GM18870 (cell line): ENCODE results near the gene EXOSC7.
"Not testable (repeated sequence)": the region's sequence is repeated elsewhere in the genome, so short reads cannot be mapped to it uniquely, and the experiment has no call there.

ENCODE experiments used
- ATAC-seq: cut with Tn5 transposase; IDR thresholded peaks from one replicate; pipeline ENCODE4 v1.9.1; 2021; ENCODE audit warnings: moderate library complexity; ENCODE audit not compliant: unreplicated experiment

EXOSC7 gene

GRCh38 chr3:45053805-45054195, 77.8 kb downstream of the EXOSC7 start:
- ATAC-seq: not testable (repeated sequence)

GRCh38 chr3:45054196-45054857, 78.3 kb downstream of the EXOSC7 start:
- no peak for ATAC-seq

DNA sequence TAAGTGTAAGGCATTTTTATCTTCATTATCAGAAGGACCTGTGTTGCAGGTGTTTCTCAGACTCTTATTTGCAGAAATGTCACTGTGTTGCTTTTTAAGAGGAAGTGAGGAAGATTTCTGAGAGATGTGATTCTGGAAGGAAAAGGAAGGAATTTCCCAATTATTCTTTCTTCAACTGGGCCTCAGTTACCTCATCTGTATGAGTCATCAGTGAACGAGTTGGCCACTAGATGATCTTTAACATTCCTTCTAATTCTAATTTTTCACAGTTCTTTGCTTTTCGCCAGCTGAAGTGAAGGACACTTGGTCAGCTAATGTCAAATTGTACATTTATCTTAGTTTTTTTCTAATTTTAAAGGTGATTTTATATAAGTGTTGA, 79.0 kb downstream of the EXOSC7 start:
- no peak for ATAC-seq

DNA sequence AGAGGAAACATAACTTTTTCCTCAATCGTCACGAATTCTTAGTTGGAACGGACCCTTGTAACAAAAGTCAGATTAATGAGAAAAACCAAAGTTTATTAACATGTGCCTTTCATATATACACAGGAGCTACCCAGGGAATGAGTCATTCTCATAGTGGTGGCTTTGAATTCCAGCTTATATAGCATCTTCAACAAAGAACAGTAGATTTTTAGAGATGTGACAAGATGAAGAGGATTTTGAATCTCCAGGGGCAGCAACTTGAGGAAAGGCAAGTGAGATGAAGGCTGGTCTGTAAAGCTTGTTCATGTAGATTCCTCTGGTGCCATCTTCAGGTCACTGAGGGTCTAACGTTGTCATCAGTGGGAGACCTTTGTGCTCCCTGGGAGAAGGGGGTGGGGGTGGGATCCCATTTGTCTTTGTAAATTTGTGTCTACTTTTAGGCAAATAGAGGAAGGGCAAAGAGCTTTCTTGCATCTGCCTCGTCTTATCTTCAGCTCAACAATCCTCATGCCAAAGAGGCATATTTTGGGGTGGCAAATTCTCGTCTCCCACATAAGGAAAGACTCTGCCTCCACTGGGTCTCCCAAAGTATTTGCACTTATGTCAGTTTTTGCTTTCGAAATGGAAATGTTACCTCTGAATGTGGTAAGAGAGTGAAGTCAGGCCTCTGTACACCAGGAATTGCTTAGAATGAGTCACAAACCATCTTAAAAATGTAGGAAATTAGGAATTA, 79.5 kb downstream of the EXOSC7 start:
- ATAC-seq: no peak

- ATAC-seq: no peak
Observed at GRCh38 chr3:45056608-45057301, 80.7 kb downstream of the EXOSC7 start.

DNA sequence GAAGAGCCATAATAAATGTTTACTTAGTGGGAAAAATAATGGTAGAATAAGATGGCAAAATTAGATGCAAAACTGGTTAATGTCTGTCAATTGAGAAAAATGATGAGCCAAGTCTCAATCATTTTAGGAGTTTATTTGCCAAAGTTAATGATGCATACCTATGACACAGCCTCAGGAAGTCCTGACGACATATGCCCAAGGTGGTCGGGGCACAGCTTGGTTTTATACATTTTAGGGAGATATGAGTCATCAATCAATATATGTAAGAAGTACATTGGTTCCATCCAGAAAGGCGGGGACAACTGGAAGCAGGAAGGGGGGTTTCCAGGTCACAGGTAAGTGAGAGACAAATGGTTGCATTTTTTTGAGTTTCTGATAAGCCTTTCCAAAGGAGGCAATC, 81.5 kb downstream of the EXOSC7 start:
- ATAC-seq: no peak

- no peak for ATAC-seq
Observed at GRCh38 chr3:45059132-45059531, 83.1 kb downstream of the EXOSC7 start.

GRCh38 chr3:45060165-45060892, 84.3 kb downstream of the EXOSC7 start:
- ATAC-seq: no peak
